ENCODE results near the gene PHACTR2. TPM values are rescaled to one million over a fixed set of nuclear protein-coding genes. Genes with fewer than 3 reads are reported as not detected.
A peak's percentile ranks its signal among the peaks of the same experiment; 100 is the strongest.

PHACTR2 gene
- total RNA-seq, 4 donors from 2014 or later = 71.0 to 127 (median 82.7) TPM

DNA sequence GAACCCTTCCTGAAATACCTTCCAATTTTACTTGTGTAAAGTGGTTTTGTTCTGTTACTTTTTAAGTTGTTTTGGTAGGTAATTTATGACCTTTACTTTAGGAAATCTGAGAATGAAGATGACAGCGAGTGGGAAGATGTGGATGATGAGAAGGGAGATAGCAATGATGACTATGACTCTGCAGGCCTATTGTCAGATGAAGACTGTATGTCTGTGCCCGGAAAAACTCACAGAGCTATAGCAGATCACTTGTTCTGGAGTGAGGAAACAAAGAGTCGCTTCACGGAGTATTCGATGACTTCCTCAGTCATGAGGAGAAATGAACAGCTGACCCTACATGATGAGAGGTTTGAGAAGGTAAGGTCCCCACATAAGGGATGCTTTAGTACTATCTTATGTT lies 179.9 kb downstream of the PHACTR2 start:
- Histone ChIP-seq H3K27me3 (no peaks in the 10 kb centered on the region), H3K9me3 (no peaks in the 10 kb centered on the region), H3K4me3 (no peak overlapping the region), H3K36me3 (peaks cover 77 to 100% (median 85%) of the 10 kb centered on the region in 4 donors), H3K27ac (replicated peaks in 1 of 4) (no peak overlapping the region), H3K4me1 (no peaks in the 10 kb centered on the region)
- DNase-seq (ENCODE audit: extremely low spot score) = no peak
- WGBS = 96% methylated on average over 5 of the region's 5 CpGs
- TF ChIP-seq, protein P1, sequence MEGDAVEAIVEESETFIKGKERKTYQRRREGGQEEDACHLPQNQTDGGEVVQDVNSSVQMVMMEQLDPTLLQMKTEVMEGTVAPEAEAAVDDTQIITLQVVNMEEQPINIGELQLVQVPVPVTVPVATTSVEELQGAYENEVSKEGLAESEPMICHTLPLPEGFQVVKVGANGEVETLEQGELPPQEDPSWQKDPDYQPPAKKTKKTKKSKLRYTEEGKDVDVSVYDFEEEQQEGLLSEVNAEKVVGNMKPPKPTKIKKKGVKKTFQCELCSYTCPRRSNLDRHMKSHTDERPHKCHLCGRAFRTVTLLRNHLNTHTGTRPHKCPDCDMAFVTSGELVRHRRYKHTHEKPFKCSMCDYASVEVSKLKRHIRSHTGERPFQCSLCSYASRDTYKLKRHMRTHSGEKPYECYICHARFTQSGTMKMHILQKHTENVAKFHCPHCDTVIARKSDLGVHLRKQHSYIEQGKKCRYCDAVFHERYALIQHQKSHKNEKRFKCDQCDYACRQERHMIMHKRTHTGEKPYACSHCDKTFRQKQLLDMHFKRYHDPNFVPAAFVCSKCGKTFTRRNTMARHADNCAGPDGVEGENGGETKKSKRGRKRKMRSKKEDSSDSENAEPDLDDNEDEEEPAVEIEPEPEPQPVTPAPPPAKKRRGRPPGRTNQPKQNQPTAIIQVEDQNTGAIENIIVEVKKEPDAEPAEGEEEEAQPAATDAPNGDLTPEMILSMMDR (IDR thresholded peaks at IDR 0.05) = no peak
- no peak for TF ChIP-seq POLR2AphosphoS5 (IDR thresholded peaks at IDR 0.05)
- intact Hi-C loops (cut with DNase I) = no loop called here

DNA sequence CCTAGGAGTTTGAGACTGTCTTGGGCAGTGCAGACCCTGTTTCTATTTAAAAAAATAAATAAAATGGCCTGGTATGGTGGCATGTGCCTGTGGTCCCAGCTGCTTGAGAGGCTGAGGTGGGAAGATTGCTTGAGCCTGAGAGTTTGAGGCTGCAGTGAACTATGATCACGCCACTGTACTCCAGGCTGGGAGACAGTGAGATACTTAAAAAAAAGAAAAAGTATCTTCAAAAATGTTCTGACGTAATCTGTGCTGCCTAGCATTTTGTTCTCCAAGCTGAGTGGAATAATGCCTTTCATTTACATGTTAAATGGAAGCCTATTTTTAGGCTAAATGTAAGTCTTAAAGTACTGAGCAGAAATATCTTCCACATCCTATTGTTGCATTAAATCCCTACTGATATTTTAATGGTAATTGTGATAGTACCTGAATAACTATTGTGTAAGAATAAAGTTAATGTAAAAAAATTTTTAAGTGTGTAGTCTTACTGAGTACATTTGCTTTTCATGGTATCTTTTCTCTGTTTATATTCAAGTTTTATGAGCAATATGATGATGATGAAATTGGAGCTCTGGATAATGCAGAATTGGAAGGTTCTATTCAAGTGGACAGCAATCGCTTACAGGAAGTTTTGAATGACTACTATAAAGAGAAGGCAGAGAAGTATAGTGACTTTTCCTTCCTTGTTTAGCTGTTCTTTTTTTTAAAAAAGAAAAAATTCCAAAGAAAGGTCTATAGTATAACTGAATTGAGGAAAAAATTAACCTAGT lies 182.3 kb downstream of the PHACTR2 start:
- Histone ChIP-seq H3K4me3 (no peak overlapping the region), H3K9me3 (no peaks in the 10 kb centered on the region), H3K27me3 (no peaks in the 10 kb centered on the region), H3K4me1 (no peaks in the 10 kb centered on the region), H3K27ac (replicated peaks in 1 of 4) (no peak overlapping the region), H3K36me3 (peaks cover 71 to 100% (median 86%) of the 10 kb centered on the region in 4 donors)
- TF ChIP-seq, protein P1 (IDR thresholded peaks at IDR 0.05) = no peak
- TF ChIP-seq POLR2AphosphoS5 (IDR thresholded peaks at IDR 0.05) = no peak
- TF ChIP-seq POLR2A (IDR thresholded peaks at IDR 0.05; ENCODE audit: low read depth) = no peak
- no peak for TF ChIP-seq EP300 (IDR thresholded peaks at IDR 0.05)
- intact Hi-C loops (cut with DNase I) = no loop called here
- WGBS = 94% methylated on average over 3 of the region's 3 CpGs
- DNase-seq (ENCODE audit: extremely low spot score) = no peak

DNA sequence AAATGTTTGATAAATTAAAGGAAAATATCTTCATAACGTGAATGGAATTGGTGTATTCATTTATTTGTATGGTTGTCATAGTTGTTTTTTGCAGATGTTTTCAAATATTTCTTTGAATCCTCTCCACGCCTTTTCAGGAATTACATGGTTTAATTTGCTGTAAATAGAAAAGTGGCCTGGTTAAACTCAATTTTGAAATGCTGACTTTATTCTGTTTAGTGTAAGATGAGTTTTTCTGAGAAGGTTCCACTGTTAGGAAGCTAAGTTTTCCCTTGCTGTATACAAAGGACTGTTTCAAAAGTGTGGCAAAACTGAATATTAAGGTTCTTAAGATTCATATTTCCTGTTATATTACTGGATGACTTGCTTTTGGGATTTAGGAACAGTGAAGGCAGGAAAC lies 186.0 kb downstream of the PHACTR2 start:
- TF ChIP-seq POLR2AphosphoS5 (IDR thresholded peaks at IDR 0.05) (no peak), POLR2A (IDR thresholded peaks at IDR 0.05; ENCODE audit: low read depth) (no peak), EP300 (IDR thresholded peaks at IDR 0.05) (no peak)
- TF ChIP-seq, protein P1 (IDR thresholded peaks at IDR 0.05) = no peak
- H3K9me3 ChIP-seq = no peaks in the 10 kb centered on the region
- peaks cover 34 to 81% (median 56%) of the 10 kb centered on the region in 4 donors for H3K36me3 ChIP-seq
- H3K27ac ChIP-seq (replicated peaks in 1 of 4) = no peak overlapping the region
- H3K4me1 ChIP-seq = no peaks in the 10 kb centered on the region
- no peak overlapping the region for H3K4me3 ChIP-seq
- H3K27me3 ChIP-seq = no peaks in the 10 kb centered on the region
- intact Hi-C loops (cut with DNase I) = no loop called here
- DNase-seq (ENCODE audit: extremely low spot score) = no peak
- 69% methylated on average over 2 of the region's 2 CpGs for WGBS

DNA sequence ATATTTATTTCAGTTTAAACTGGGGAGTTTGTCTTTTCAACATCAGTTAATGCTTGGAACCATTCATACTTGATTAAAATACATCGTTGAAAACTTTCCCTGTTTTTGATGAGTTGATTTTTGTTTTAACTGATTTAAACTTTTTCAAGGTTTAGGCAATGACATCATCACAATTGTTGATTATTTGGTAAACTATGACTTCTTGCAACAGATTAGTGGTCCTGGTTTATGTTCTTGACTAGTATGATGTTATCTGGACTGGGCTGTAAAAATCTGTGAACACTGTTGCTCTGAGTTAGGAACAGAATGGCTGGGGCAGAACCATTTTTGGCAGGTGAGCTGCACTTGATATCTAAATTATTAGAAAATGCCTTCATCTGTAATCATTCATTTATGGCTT lies 186.5 kb downstream of the PHACTR2 start, which contains the start of gene ZC2HC1B:
Gene ZC2HC1B (plus strand): TSS at position 241 of the 400 bp plus-strand sequence. CDS start 66 bp downstream, at position 307.
- peak within 1 kb of the TSS in 1 of 4 donors; percentile 22 for H3K27ac ChIP-seq (replicated peaks in 1 of 4)
- no peak within 1 kb of the TSS for H3K4me3 ChIP-seq
- H3K4me1 ChIP-seq = no peaks in the 10 kb centered on the region
- no peak for DNase-seq (ENCODE audit: extremely low spot score)
- intact Hi-C loops (cut with DNase I) = no loop called here
- no peaks in the 10 kb centered on the region for H3K9me3 ChIP-seq
- no peaks in the 10 kb centered on the region for H3K27me3 ChIP-seq
- peaks cover 30 to 76% (median 52%) of the 10 kb centered on the region in 4 donors for H3K36me3 ChIP-seq
- 50% methylated on average over 1 of the region's 1 CpG for WGBS
- TF ChIP-seq EP300 (IDR thresholded peaks at IDR 0.05) (no peak), POLR2A (IDR thresholded peaks at IDR 0.05; ENCODE audit: low read depth) (no peak), POLR2AphosphoS5 (IDR thresholded peaks at IDR 0.05) (no peak)
- TF ChIP-seq, protein P1 (IDR thresholded peaks at IDR 0.05) = no peak

Data from esophagus muscularis mucosa (tissue), 4 donors.